AG04450 (cell line): ENCODE results near the gene TRAPPC12. TPM values are rescaled to one million over a fixed set of nuclear protein-coding genes. Genes with fewer than 3 reads are reported as not detected.
A peak's percentile ranks its signal among the peaks of the same experiment; 100 is the strongest.

ENCODE experiments used
- CTCF ChIA-PET: fragments of 300-600, 350-600 bp; formaldehyde crosslinking; extraction: SDS; loops from one replicate; lab custom pipeline; 2022; ENCODE audit warnings: antibody characterized with exemption, inconsistent platforms; lab: Charles Lee
- POLR2A ChIA-PET: fragments of 350-600 bp; formaldehyde crosslinking; extraction: SDS; loops from one replicate; lab custom pipeline; 2021; ENCODE audit warnings: antibody characterized with exemption, inconsistent platforms; lab: Yijun Ruan, JAX
- DNase-seq: peaks from one replicate; pipeline ENCODE4 v3.0.0-alpha.2; 2011; ENCODE audit warnings: low read depth, low spot score
- H3K27ac ChIP-seq: one replicate; pipeline ENCODE4 v1.5.1; 2012; ENCODE audit warnings: low read depth, low read length, control low read depth
- H3K27me3 ChIP-seq: one replicate; pipeline ENCODE4 v1.6.0; 2012; ENCODE audit warnings: low read length; ENCODE audit not compliant: control insufficient read depth, insufficient read depth
- H3K4me3 ChIP-seq: 2 replicates; pipeline ENCODE4 v1.5.1; 2011; ENCODE audit warnings: mild to moderate bottlenecking, low read depth, low read length, control low read depth
- H3K9me3 ChIP-seq: 2 replicates; pipeline ENCODE4 v1.5.1; 2012; ENCODE audit warnings: low read length; ENCODE audit not compliant: control insufficient read depth, insufficient read depth
- CTCF ChIP-seq: IDR thresholded peaks from 2 replicates; pipeline ENCODE4 v1.5.1; 2011; ENCODE audit warnings: low read depth, low read length, control low read depth, inconsistent platforms
- polyA plus RNA-seq: library from polyadenylated mRNA; depleted of rRNA; stranded (reverse); fragments of >200 nt; gene quantifications from 2 replicates; pipeline ENCODE4 v1.2.3, GENCODE V29; 2011

TRAPPC12 gene
- polyA plus RNA-seq, 1 experiment: 41.7 TPM

GRCh38 chr2:3422161-3422779 lies 42.8 kb downstream of the TRAPPC12 start:
- POLR2A ChIA-PET: no interaction called here
- CTCF ChIA-PET: interaction anchor here (1.0 to 4.0 kb wide), 10 partner anchors 9 to 230 kb away, joined by 3 to 66 read pairs (median 32); no protein-coding TSS in a partner anchor

GRCh38 chr2:3423492-3424170 lies 44.1 kb downstream of the TRAPPC12 start:
- Histone ChIP-seq H3K4me3 (no peak overlapping the region), H3K27me3 (no peaks in the 10 kb centered on the region), H3K27ac (no peak overlapping the region), H3K9me3 (no peaks in the 10 kb centered on the region)
- DNase-seq: no peak
- ChIA-PET POLR2A (interaction anchor here (0.6 kb wide), 1 partner anchor 11 kb away, joined by 3 read pairs; no protein-coding TSS in a partner anchor), CTCF (interaction anchor here (0.6 to 4.0 kb wide), 47 partner anchors 10 to 285 kb away, joined by 3 to 66 read pairs (median 5); partner anchors contain the start of genes EIPR1, RPS7 and TRAPPC12)
- peak; percentile 98 for TF ChIP-seq CTCF

More at GRCh38 chr2:3422161-3422779, 42.8 kb downstream of the TRAPPC12 start:
- TF ChIP-seq CTCF: no peak
- no peak for DNase-seq
- Histone ChIP-seq H3K27ac (no peak overlapping the region), H3K9me3 (no peaks in the 10 kb centered on the region), H3K4me3 (no peak overlapping the region), H3K27me3 (no peaks in the 10 kb centered on the region)

GRCh38 chr2:3424171-3424795 lies 44.8 kb downstream of the TRAPPC12 start:
- Histone ChIP-seq H3K4me3 (no peak overlapping the region), H3K27ac (no peak overlapping the region)

GRCh38 chr2:3426615-3427014 lies 47.1 kb downstream of the TRAPPC12 start:
- no peak for TF ChIP-seq CTCF
- CTCF ChIA-PET: interaction anchor here (1.0 kb wide), 1 partner anchor 17 kb away, joined by 3 read pairs; no protein-coding TSS in a partner anchor
- POLR2A ChIA-PET: no interaction called here

More at GRCh38 chr2:3424171-3424795, 44.8 kb downstream of the TRAPPC12 start:
- no peaks in the 10 kb centered on the region for H3K27me3 ChIP-seq
- no peak for DNase-seq
- no peak for TF ChIP-seq CTCF
- no peaks in the 10 kb centered on the region for H3K9me3 ChIP-seq
- POLR2A ChIA-PET: no interaction called here
- CTCF ChIA-PET: interaction anchor here (0.6 to 4.0 kb wide), 44 partner anchors 9 to 284 kb away, joined by 3 to 66 read pairs (median 5); partner anchors contain the start of genes EIPR1, RPS7 and TRAPPC12

More at GRCh38 chr2:3426615-3427014, 47.1 kb downstream of the TRAPPC12 start:
- H3K9me3 ChIP-seq: no peaks in the 10 kb centered on the region
- H3K27ac ChIP-seq: no peak overlapping the region
- H3K4me3 ChIP-seq: no peak overlapping the region
- DNase-seq: no peak
- no peaks in the 10 kb centered on the region for H3K27me3 ChIP-seq
